ENCODE measurements around the gene PTPA.

DNA sequence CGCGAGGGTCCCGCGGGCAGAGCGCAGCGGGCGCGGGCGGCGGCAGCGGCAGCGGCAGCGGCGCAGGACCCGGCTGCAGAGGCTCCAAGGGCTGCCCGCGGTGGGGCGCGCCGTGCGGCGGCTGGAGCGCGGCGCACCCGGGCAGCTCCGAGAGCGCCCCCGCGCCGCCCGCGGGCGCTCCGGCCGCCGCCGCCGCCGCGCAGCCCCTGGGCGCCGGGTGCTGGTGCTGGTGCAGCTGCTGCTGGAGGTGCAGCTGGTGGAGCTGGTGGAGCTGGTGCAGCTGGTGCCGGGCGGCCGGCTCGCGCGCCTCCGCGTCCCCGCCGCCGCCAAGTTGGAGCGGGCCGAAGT is 66.2 kb downstream of the PTPA start:
- TF ChIP-seq FOXP2 (optimal IDR thresholded peaks at IDR 0.05; ENCODE audit: borderline replicate concordance, extremely low read depth, extremely low read length, insufficient read depth): no peak
- TF ChIP-seq, protein P1, sequence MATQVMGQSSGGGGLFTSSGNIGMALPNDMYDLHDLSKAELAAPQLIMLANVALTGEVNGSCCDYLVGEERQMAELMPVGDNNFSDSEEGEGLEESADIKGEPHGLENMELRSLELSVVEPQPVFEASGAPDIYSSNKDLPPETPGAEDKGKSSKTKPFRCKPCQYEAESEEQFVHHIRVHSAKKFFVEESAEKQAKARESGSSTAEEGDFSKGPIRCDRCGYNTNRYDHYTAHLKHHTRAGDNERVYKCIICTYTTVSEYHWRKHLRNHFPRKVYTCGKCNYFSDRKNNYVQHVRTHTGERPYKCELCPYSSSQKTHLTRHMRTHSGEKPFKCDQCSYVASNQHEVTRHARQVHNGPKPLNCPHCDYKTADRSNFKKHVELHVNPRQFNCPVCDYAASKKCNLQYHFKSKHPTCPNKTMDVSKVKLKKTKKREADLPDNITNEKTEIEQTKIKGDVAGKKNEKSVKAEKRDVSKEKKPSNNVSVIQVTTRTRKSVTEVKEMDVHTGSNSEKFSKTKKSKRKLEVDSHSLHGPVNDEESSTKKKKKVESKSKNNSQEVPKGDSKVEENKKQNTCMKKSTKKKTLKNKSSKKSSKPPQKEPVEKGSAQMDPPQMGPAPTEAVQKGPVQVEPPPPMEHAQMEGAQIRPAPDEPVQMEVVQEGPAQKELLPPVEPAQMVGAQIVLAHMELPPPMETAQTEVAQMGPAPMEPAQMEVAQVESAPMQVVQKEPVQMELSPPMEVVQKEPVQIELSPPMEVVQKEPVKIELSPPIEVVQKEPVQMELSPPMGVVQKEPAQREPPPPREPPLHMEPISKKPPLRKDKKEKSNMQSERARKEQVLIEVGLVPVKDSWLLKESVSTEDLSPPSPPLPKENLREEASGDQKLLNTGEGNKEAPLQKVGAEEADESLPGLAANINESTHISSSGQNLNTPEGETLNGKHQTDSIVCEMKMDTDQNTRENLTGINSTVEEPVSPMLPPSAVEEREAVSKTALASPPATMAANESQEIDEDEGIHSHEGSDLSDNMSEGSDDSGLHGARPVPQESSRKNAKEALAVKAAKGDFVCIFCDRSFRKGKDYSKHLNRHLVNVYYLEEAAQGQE (IDR thresholded peaks at IDR 0.05; ENCODE audit: insufficient read depth in 1 of 2, low read depth in 2 of 2, low read length in 2 of 2): no peak
- TF ChIP-seq SIN3A (IDR thresholded peaks at IDR 0.05; ENCODE audit: borderline replicate concordance, insufficient read depth, low read length): no peak
